MM.1S (cell line): Measurements from ENCODE around the gene TSSC4.

ENCODE experiments used
- EZH2 ChIP-seq: fragments of 300-600 bp; sonication (generic); optimal IDR thresholded peaks from 2 replicates; pipeline ENCODE3; 2017; ENCODE audit warnings: low read depth, mild to moderate bottlenecking, antibody characterized with exemption, low read length, mixed read lengths
- EZH2phosphoT487 ChIP-seq: fragments of 300-600 bp; sonication (generic); IDR thresholded peaks from 2 replicates; pipeline ENCODE4 v1.6.1; 2018; ENCODE audit warnings: antibody characterized with exemption, low read length
- TF ChIP-seq, protein P1 (sequence below): fragments of 300-600 bp; sonication (generic); IDR thresholded peaks from 2 replicates; pipeline ENCODE4 v1.5.1; 2016; ENCODE audit warnings: antibody characterized with exemption, low read length, mixed read lengths

DNA sequence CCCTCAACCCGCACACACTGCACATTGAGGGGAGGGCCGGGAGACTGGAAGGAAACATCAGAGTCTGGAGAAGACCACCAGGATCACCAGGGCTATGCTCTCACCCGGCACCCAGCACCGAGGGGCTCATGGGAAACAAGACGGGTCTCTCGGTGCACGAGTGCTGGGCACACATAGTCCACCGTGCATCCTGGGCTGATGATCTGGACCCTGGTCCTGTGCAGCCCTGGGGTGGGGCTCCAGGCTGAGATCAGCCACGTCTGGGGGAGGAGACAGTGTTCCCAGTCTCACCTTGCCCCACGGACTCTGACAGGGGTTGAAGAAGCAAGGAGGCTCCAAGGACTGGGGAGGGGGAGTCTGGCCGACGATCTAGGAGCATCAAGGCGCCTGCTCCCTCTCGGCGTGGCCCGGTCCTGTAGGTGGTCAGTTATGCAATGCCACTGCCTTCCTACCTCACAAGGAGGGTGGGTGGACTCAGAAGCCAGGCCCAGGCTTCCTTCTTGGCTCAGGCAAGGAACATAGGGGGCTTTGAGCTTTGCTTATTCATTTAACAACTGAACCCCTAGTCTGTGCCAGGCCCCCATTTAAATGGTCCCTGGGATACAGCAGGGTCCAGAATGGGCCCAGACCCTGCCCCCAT lies 34.9 kb upstream of the TSSC4 start:
- TF ChIP-seq, protein P1, sequence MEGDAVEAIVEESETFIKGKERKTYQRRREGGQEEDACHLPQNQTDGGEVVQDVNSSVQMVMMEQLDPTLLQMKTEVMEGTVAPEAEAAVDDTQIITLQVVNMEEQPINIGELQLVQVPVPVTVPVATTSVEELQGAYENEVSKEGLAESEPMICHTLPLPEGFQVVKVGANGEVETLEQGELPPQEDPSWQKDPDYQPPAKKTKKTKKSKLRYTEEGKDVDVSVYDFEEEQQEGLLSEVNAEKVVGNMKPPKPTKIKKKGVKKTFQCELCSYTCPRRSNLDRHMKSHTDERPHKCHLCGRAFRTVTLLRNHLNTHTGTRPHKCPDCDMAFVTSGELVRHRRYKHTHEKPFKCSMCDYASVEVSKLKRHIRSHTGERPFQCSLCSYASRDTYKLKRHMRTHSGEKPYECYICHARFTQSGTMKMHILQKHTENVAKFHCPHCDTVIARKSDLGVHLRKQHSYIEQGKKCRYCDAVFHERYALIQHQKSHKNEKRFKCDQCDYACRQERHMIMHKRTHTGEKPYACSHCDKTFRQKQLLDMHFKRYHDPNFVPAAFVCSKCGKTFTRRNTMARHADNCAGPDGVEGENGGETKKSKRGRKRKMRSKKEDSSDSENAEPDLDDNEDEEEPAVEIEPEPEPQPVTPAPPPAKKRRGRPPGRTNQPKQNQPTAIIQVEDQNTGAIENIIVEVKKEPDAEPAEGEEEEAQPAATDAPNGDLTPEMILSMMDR = no peak
- TF ChIP-seq EZH2 = no peak
- TF ChIP-seq EZH2phosphoT487 = no peak
